PFSK-1 (cell line): ENCODE data around the gene SPINT2.

ENCODE experiments used
- FOXP2 ChIP-seq: optimal IDR thresholded peaks from 2 replicates; pipeline ENCODE3; 2011; ENCODE audit warnings: borderline replicate concordance, control low read depth, inconsistent platforms; ENCODE audit not compliant: insufficient read depth; ENCODE audit errors: extremely low read length, extremely low read depth
- POLR2AphosphoS5 ChIP-seq: IDR thresholded peaks from 2 replicates; pipeline ENCODE4 v1.6.1; 2012; ENCODE audit warnings: low read depth, mild to moderate bottlenecking, control low read depth, low read length, moderate library complexity
- REST ChIP-seq, 2 experiments: IDR thresholded peaks; 2 replicates each; pipeline versions ENCODE4 v1.6.1 to v1.8.0; 2011 to 2012; ENCODE audit warnings: low read depth in 2 of 2, low read length in 2 of 2, control low read depth in 1 of 2, inconsistent platforms in 1 of 2, mild to moderate bottlenecking in 1 of 2, moderate library complexity in 1 of 2; ENCODE audit not compliant: insufficient read depth in 1 of 2
- SIN3A ChIP-seq: IDR thresholded peaks from 2 replicates; pipeline ENCODE4 v1.6.1; 2012; ENCODE audit warnings: mild to moderate bottlenecking, low read length, moderate library complexity, borderline replicate concordance; ENCODE audit not compliant: insufficient read depth
- TAF1 ChIP-seq: IDR thresholded peaks from 2 replicates; pipeline ENCODE4 v1.6.1; 2012; ENCODE audit warnings: low read length, control low read depth, borderline replicate concordance; ENCODE audit not compliant: insufficient read depth

The SPINT2 gene

GRCh38 chr19:38276942-38277517 is 12.7 kb downstream of the SPINT2 start:
- no peak for TF ChIP-seq POLR2AphosphoS5
- TF ChIP-seq SIN3A, result no peak
- no peak for TF ChIP-seq FOXP2
- no peak for TF ChIP-seq REST (IDR thresholded peaks at IDR 0.05; ENCODE audit: insufficient read depth in 1 of 2, low read depth in 2 of 2, low read length in 2 of 2)
- no peak for TF ChIP-seq TAF1

GRCh38 chr19:38277549-38277948 is 13.2 kb downstream of the SPINT2 start:
- TF ChIP-seq REST (IDR thresholded peaks at IDR 0.05; ENCODE audit: insufficient read depth in 1 of 2, low read depth in 2 of 2, low read length in 2 of 2), result no peak
- no peak for TF ChIP-seq TAF1
- no peak for TF ChIP-seq SIN3A
- no peak for TF ChIP-seq FOXP2
- no peak for TF ChIP-seq POLR2AphosphoS5

- TF ChIP-seq FOXP2 (no peak), TAF1 (no peak), POLR2AphosphoS5 (no peak), SIN3A (no peak), REST (IDR thresholded peaks at IDR 0.05; ENCODE audit: insufficient read depth in 1 of 2, low read depth in 2 of 2, low read length in 2 of 2) (no peak)
These were observed 13.8 kb downstream of the SPINT2 start for GRCh38 chr19:38277969-38278680.

GRCh38 chr19:38278751-38279150 is 14.4 kb downstream of the SPINT2 start:
- TF ChIP-seq REST (IDR thresholded peaks at IDR 0.05; ENCODE audit: insufficient read depth in 1 of 2, low read depth in 2 of 2, low read length in 2 of 2) (no peak), POLR2AphosphoS5 (no peak), TAF1 (no peak), FOXP2 (no peak), SIN3A (no peak)
